ENCODE results near the gene ITGA2. TPM values are rescaled to one million over a fixed set of nuclear protein-coding genes. Genes with fewer than 3 reads are reported as not detected.

Gene ITGA2
- total and polyA plus RNA-seq, 2 experiments from 2014 or later, result 2.5 to 10.2 TPM

- 0% methylated on average over 1 of the region's 1 CpG for WGBS (ENCODE audit: low lambda C conversion rate, missing lambda C conversion rate)
- H3K4me1 ChIP-seq (ENCODE audit: insufficient read depth), result no peaks in the 10 kb centered on the region
Observed at GRCh38 chr5:53067641-53068040, 78.5 kb downstream of the ITGA2 start.

GRCh38 chr5:53068291-53068836 is 79.2 kb downstream of the ITGA2 start:
- H3K27ac ChIP-seq, result no peak overlapping the region
- no peak for DNase-seq (ENCODE audit: low spot score)
- no peaks in the 10 kb centered on the region for H4K20me1 ChIP-seq (ENCODE audit: insufficient read depth, poor library complexity, severe bottlenecking)
- H3K4me3 ChIP-seq, result no peak overlapping the region
- no peaks in the 10 kb centered on the region for H3K27me3 ChIP-seq
- no peak overlapping the region for H2AFZ ChIP-seq
- no peaks in the 10 kb centered on the region for H3K4me1 ChIP-seq (ENCODE audit: insufficient read depth)
- no peaks in the 10 kb centered on the region for H3K9me3 ChIP-seq (ENCODE audit: low read depth)
- TF ChIP-seq EZH2phosphoT487 (IDR thresholded peaks at IDR 0.05; ENCODE audit: low read depth, severe bottlenecking, unreplicated experiment), result no peak
- no peak overlapping the region for H3K4me2 ChIP-seq
- H3K36me3 ChIP-seq (replicated peaks; ENCODE audit: insufficient read depth, low read depth), result no peaks in the 10 kb centered on the region
- 90% methylated on average over 4 of the region's 4 CpGs for WGBS (ENCODE audit: low lambda C conversion rate, missing lambda C conversion rate)
- no peaks in the 10 kb centered on the region for H3K79me2 ChIP-seq
- peaks cover 6% of the 10 kb centered on the region for H3K9me2 ChIP-seq (replicated peaks; ENCODE audit: insufficient read depth)

More at GRCh38 chr5:53067641-53068040, 78.5 kb downstream of the ITGA2 start:
- no peaks in the 10 kb centered on the region for H4K20me1 ChIP-seq (ENCODE audit: insufficient read depth, poor library complexity, severe bottlenecking)
- no peaks in the 10 kb centered on the region for H3K9me3 ChIP-seq (ENCODE audit: low read depth)
- TF ChIP-seq CTCF (IDR thresholded peaks at IDR 0.05; ENCODE audit: poor library complexity) (no peak), EZH2 (IDR thresholded peaks at IDR 0.05; ENCODE audit: borderline replicate concordance) (no peak), EZH2phosphoT487 (IDR thresholded peaks at IDR 0.05; ENCODE audit: low read depth, severe bottlenecking, unreplicated experiment) (no peak)
- H2AFZ ChIP-seq, result no peak overlapping the region
- no peak overlapping the region for H3K4me3 ChIP-seq
- no peaks in the 10 kb centered on the region for H3K27me3 ChIP-seq
- no peak for DNase-seq (ENCODE audit: low spot score)
- H3K27ac ChIP-seq, result no peak overlapping the region
- H3K4me2 ChIP-seq, result no peak overlapping the region
- H3K36me3 ChIP-seq (replicated peaks; ENCODE audit: insufficient read depth, low read depth), result no peaks in the 10 kb centered on the region
- peaks cover 4% of the 10 kb centered on the region for H3K9me2 ChIP-seq (replicated peaks; ENCODE audit: insufficient read depth)
- no peaks in the 10 kb centered on the region for H3K79me2 ChIP-seq

GRCh38 chr5:53069626-53070025 is 80.5 kb downstream of the ITGA2 start:
- Histone ChIP-seq H4K20me1 (ENCODE audit: insufficient read depth, poor library complexity, severe bottlenecking) (no peaks in the 10 kb centered on the region), H3K27ac (no peak overlapping the region), H2AFZ (no peak overlapping the region), H3K4me3 (no peak overlapping the region), H3K4me2 (no peak overlapping the region), H3K27me3 (no peaks in the 10 kb centered on the region), H3K79me2 (no peaks in the 10 kb centered on the region), H3K4me1 (ENCODE audit: insufficient read depth) (no peaks in the 10 kb centered on the region), H3K9me3 (ENCODE audit: low read depth) (no peaks in the 10 kb centered on the region), H3K36me3 (replicated peaks; ENCODE audit: insufficient read depth, low read depth) (no peaks in the 10 kb centered on the region), H3K9me2 (replicated peaks; ENCODE audit: insufficient read depth) (peaks cover 6% of the 10 kb centered on the region)
- no peak for DNase-seq (ENCODE audit: low spot score)
- no peak for TF ChIP-seq EZH2phosphoT487 (IDR thresholded peaks at IDR 0.05; ENCODE audit: low read depth, severe bottlenecking, unreplicated experiment)
- no peak for TF ChIP-seq CTCF (IDR thresholded peaks at IDR 0.05; ENCODE audit: poor library complexity)
- no peak for TF ChIP-seq EZH2 (IDR thresholded peaks at IDR 0.05; ENCODE audit: borderline replicate concordance)
- 93% methylated on average over 5 of the region's 5 CpGs for WGBS (ENCODE audit: low lambda C conversion rate, missing lambda C conversion rate)

- no peaks in the 10 kb centered on the region for H3K36me3 ChIP-seq (replicated peaks; ENCODE audit: insufficient read depth, low read depth)
- H3K4me2 ChIP-seq, result no peak overlapping the region
- WGBS (ENCODE audit: low lambda C conversion rate, missing lambda C conversion rate), result 89% methylated on average over 2 of the region's 2 CpGs
- TF ChIP-seq CTCF (IDR thresholded peaks at IDR 0.05; ENCODE audit: poor library complexity), result no peak
- TF ChIP-seq EZH2 (IDR thresholded peaks at IDR 0.05; ENCODE audit: borderline replicate concordance), result no peak
- no peak for TF ChIP-seq EZH2phosphoT487 (IDR thresholded peaks at IDR 0.05; ENCODE audit: low read depth, severe bottlenecking, unreplicated experiment)
- H3K27ac ChIP-seq, result no peak overlapping the region
- H3K9me2 ChIP-seq (replicated peaks; ENCODE audit: insufficient read depth), result peaks cover 6% of the 10 kb centered on the region
- H3K9me3 ChIP-seq (ENCODE audit: low read depth), result no peaks in the 10 kb centered on the region
- no peaks in the 10 kb centered on the region for H4K20me1 ChIP-seq (ENCODE audit: insufficient read depth, poor library complexity, severe bottlenecking)
- no peaks in the 10 kb centered on the region for H3K27me3 ChIP-seq
- no peaks in the 10 kb centered on the region for H3K4me1 ChIP-seq (ENCODE audit: insufficient read depth)
- H2AFZ ChIP-seq, result no peak overlapping the region
- H3K79me2 ChIP-seq, result no peaks in the 10 kb centered on the region
- no peak for DNase-seq (ENCODE audit: low spot score)
- H3K4me3 ChIP-seq, result no peak overlapping the region
Observed at GRCh38 chr5:53071298-53071697, 82.1 kb downstream of the ITGA2 start.
